Left ventricle myocardium inferior (tissue), 1 donor: Measurements from ENCODE around the gene PLCG2. TPM values are rescaled to one million over a fixed set of nuclear protein-coding genes. Genes with fewer than 3 reads are reported as not detected.

Experiments used
- DNase-seq: peaks from one replicate; pipeline ENCODE4 v3.0.0-alpha.2; 2020
- H3K27ac ChIP-seq: fragments of 200-600 bp; replicated peaks from 2 replicates; pipeline ENCODE4 v1.8.0; 2021
- H3K27me3 ChIP-seq: fragments of 200-600 bp; 2 replicates; pipeline ENCODE4 v1.8.0; 2021; ENCODE audit warnings: low read depth
- H3K36me3 ChIP-seq: fragments of 200-600 bp; 2 replicates; pipeline ENCODE4 v1.8.0; 2021
- H3K4me1 ChIP-seq: fragments of 200-600 bp; 2 replicates; pipeline ENCODE4 v1.8.0; 2021
- H3K4me3 ChIP-seq: fragments of 200-600 bp; 2 replicates; pipeline ENCODE4 v1.8.0; 2021; ENCODE audit warnings: mild to moderate bottlenecking, moderate library complexity
- H3K9me3 ChIP-seq: fragments of 200-600 bp; replicated peaks from 2 replicates; pipeline ENCODE4 v1.8.0; 2021
- intact Hi-C: fragments of 100-400 bp; cut with micrococcal nuclease; formaldehyde crosslinking; loops from one replicate; pipeline ENCODE4 v1.11.0; 2022
- total RNA-seq: library from RNA; stranded (reverse); fragmentation: NEBNext Ultra II Directional; extraction: Animal tissue kit (Norgen Biotek cat#: 25700); gene quantifications from one replicate; pipeline ENCODE4 v1.2.1, GENCODE V29; 2021
- TF ChIP-seq, protein P1 (sequence below): fragments of 200-600 bp; IDR thresholded peaks from 2 replicates; pipeline ENCODE4 v1.8.0; 2021; ENCODE audit warnings: antibody characterized with exemption, mild to moderate bottlenecking, borderline replicate concordance
- donor health status: DM: no; HTN: yes; CAD: no; lungs with severe emphysema.

PLCG2 gene
- total RNA-seq, 1 donor from 2014 or later = 5.6 TPM

DNA sequence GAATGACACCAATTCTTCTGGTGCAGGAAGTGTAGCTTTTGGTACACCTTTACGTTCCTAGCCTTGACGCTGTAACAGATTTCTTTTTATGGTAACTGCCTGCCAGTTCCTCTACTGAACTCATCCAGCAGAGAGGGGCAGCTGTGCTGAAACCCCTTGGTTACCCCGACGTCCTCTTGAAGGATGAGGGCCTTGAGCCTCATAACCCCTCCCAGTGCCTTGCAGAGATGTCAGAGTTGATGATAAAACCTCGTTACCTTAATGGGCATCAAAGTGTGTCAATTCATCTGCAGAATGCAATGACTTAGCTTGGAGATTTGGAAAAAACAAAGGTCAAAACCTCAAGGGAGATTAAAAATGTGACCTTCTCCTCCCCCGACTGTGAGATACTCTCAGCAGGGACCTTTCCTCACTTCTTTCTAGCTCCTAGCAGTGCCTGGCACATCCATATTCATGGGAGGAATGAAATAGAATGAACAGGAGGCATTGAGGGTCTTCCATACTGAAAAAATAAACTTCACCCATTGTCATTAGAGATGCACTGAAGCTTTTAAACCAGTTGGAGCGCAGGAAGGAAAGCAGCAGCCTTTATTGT, 163.0 kb downstream of the PLCG2 start:
- no peaks in the 10 kb centered on the region for H3K4me1 ChIP-seq
- no peak overlapping the region for H3K27ac ChIP-seq
- no peak overlapping the region for H3K4me3 ChIP-seq
- no peaks in the 10 kb centered on the region for H3K36me3 ChIP-seq
- TF ChIP-seq, protein P1, sequence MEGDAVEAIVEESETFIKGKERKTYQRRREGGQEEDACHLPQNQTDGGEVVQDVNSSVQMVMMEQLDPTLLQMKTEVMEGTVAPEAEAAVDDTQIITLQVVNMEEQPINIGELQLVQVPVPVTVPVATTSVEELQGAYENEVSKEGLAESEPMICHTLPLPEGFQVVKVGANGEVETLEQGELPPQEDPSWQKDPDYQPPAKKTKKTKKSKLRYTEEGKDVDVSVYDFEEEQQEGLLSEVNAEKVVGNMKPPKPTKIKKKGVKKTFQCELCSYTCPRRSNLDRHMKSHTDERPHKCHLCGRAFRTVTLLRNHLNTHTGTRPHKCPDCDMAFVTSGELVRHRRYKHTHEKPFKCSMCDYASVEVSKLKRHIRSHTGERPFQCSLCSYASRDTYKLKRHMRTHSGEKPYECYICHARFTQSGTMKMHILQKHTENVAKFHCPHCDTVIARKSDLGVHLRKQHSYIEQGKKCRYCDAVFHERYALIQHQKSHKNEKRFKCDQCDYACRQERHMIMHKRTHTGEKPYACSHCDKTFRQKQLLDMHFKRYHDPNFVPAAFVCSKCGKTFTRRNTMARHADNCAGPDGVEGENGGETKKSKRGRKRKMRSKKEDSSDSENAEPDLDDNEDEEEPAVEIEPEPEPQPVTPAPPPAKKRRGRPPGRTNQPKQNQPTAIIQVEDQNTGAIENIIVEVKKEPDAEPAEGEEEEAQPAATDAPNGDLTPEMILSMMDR = no peak
- peaks cover 25% of the 10 kb centered on the region for H3K27me3 ChIP-seq
- intact Hi-C loops = loop anchor here (5.0 kb wide), 1 partner anchor 290 kb away; no protein-coding TSS in a partner anchor
- DNase-seq = no peak
- no peaks in the 10 kb centered on the region for H3K9me3 ChIP-seq

DNA sequence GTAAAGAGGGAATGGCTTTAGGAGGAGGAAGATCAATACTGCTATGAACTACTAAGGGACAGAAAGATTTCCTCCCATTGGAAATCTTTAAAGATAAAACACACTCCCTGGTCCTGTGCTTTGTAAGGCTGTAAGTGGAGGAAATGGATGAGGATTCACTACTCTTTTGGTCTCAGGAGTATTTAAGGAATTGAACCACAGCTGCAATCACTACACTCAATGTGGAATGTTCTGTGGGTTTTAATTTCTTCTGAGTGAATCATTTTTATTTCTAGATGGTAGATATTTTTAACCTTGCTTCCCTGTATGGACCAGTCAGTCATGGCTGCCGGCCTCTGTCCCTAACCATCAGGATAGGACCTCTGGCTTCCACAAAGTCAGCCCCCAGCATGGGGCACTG, 166.6 kb downstream of the PLCG2 start:
- H3K27ac ChIP-seq = no peak overlapping the region
- H3K36me3 ChIP-seq = no peaks in the 10 kb centered on the region
- H3K27me3 ChIP-seq = peaks cover 6% of the 10 kb centered on the region
- TF ChIP-seq, protein P1 = no peak
- intact Hi-C loops = no loop called here
- no peak overlapping the region for H3K4me3 ChIP-seq
- DNase-seq = no peak
- H3K9me3 ChIP-seq = peaks cover 6% of the 10 kb centered on the region
- no peaks in the 10 kb centered on the region for H3K4me1 ChIP-seq

DNA sequence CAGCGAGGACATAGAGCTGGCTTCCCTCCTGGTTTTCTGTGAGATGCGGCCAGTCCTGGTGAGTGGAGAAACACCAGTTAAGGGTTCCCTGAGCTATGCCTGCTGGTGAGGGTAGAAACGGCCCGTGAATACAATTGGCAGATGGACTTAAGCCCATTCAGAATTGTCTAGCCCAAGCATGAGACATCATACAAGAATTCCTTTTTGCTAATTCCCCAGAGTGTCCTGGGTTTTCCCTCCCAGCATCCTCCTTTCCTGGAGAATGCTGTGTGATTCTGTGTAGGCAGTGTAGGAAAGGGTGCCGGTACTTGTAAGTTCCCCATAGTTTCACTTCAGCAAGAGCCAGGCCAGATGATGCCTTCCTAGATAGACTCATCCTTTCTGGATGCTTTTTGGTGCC, 167.1 kb downstream of the PLCG2 start:
- Histone ChIP-seq H3K9me3 (peaks cover 11% of the 10 kb centered on the region), H3K4me1 (no peaks in the 10 kb centered on the region), H3K27me3 (peaks cover 6% of the 10 kb centered on the region), H3K4me3 (no peak overlapping the region), H3K36me3 (peaks cover 3% of the 10 kb centered on the region), H3K27ac (no peak overlapping the region)
- intact Hi-C loops = no loop called here
- TF ChIP-seq, protein P1 = no peak
- DNase-seq = no peak

DNA sequence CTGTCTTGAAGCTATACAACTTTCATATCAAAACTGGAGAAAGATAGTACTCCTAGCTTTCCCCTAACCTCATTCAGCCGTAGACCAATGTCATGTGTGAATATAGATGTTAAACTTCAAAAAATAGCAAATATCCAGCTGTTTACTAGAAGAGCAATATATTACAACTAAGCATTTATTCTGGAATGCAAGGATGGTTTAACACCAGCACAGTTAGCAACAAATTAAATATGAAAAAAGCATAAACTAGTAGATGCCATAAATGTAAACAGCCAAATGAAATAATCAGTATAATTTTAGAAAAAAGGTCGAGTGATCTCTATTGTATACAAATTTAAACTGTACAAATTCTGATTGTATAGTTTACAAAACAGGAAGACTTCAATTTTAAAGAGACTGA, 172.5 kb downstream of the PLCG2 start:
- Histone ChIP-seq H3K27me3 (no peaks in the 10 kb centered on the region), H3K4me1 (no peaks in the 10 kb centered on the region), H3K27ac (no peak overlapping the region), H3K36me3 (peaks cover 10% of the 10 kb centered on the region), H3K9me3 (peaks cover 28% of the 10 kb centered on the region), H3K4me3 (no peak overlapping the region)
- TF ChIP-seq, protein P1 = no peak
- intact Hi-C loops = no loop called here
- no peak for DNase-seq

DNA sequence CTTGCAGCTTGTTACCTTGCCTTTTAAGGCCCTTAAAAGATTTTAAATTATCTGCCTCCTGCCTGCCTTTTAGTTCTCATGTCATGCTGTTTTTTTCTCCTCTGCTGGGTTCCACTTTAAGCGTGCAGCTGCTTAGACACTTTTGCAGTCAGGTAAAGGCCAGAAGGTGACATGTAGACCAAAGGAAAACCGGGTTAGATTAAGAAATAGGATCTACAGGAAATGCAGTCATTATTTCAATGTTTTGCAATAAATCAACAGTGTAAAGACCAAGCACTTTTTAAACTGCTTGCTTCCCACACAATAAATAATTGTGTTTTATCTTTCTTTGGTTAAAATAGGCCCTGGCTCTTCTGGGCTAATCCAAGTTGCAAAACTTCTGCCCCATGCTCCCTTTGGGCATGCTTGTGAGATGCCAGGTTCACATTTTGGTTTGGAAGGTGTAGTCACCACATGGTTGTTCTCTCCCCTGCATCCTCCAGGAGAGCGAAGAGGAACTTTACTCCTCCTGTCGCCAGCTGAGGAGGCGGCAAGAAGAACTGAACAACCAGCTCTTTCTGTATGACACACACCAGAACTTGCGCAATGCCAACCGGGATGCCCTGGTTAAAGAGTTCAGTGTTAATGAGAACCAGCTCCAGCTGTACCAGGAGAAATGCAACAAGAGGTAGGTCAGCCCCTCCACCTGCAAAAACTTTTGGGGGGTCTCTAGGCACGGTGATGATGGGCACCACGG, 177.3 kb downstream of the PLCG2 start:
- Histone ChIP-seq H3K9me3 (peaks cover 15% of the 10 kb centered on the region), H3K27ac (no peak overlapping the region), H3K4me3 (no peak overlapping the region), H3K4me1 (no peaks in the 10 kb centered on the region), H3K27me3 (no peaks in the 10 kb centered on the region), H3K36me3 (peaks cover 10% of the 10 kb centered on the region)
- intact Hi-C loops = no loop called here
- TF ChIP-seq, protein P1 = no peak
- no peak for DNase-seq
